Endothelial cell of umbilical vein (primary cell): Measurements from ENCODE around the gene STPG3. TPM values are rescaled to one million over a fixed set of nuclear protein-coding genes. Genes with fewer than 3 reads are reported as not detected.

Source experiments
- BruUV-seq: library from RNA; stranded (reverse); fragments of 400-500 nt; replicated peaks from 2 replicates; lab custom pipeline; 2021; lab: Mats Ljungman, UMichigan
- CTCF ChIA-PET: fragments of 300-600, 350-600 bp; sonication (Branson Sonifier 250); formaldehyde crosslinking; loops from one replicate; lab custom pipeline; 2021; ENCODE audit warnings: antibody characterized with exemption, inconsistent platforms; lab: Charles Lee
- POLR2A ChIA-PET: fragments of 300-600, 350-600 bp; sonication (Branson Sonifier 250); formaldehyde crosslinking; loops from one replicate; lab custom pipeline; 2021; ENCODE audit warnings: antibody characterized with exemption, inconsistent platforms; lab: Charles Lee
- DNase-seq: peaks from one replicate; pipeline ENCODE4 v3.0.0-alpha.2; 2011; ENCODE audit warnings: low read depth, low spot score
- FAIRE-seq: peaks from 2 replicates; lab custom pipeline; 2011; peaks lifted over from hg19 to GRCh38; lab: Jason Lieb, UNC
- H2AFZ ChIP-seq: 2 replicates; pipeline ENCODE4 v1.6.0; 2012; ENCODE audit warnings: low read depth, low read length, control low read depth, inconsistent platforms
- H3K27ac ChIP-seq: 2 replicates; pipeline ENCODE4 v1.5.1; 2011; ENCODE audit warnings: low read depth, mild to moderate bottlenecking, control low read depth, low read length, moderate library complexity; ENCODE audit not compliant: insufficient read depth
- H3K27me3 ChIP-seq, 2 experiments: 2 replicates each; pipeline versions ENCODE4 v1.6.0 to v1.6.1; 2011; ENCODE audit warnings: low read length in 2 of 2, mixed read lengths in 1 of 2; ENCODE audit not compliant: control insufficient read depth in 2 of 2, insufficient read depth in 2 of 2
- H3K36me3 ChIP-seq, 2 experiments: 2 replicates in 1 of 2; 3 replicates in 1 of 2; pipeline ENCODE4 v1.5.1; 2011; ENCODE audit warnings: low read length in 2 of 2, mild to moderate bottlenecking in 1 of 2, moderate library complexity in 1 of 2; ENCODE audit not compliant: control insufficient read depth in 2 of 2, insufficient read depth in 2 of 2; ENCODE audit errors: extremely low read depth in 1 of 2
- H3K4me1 ChIP-seq: 3 replicates; pipeline ENCODE4 v1.5.1; 2011; ENCODE audit warnings: mild to moderate bottlenecking, low read length; ENCODE audit not compliant: control insufficient read depth, insufficient read depth; ENCODE audit errors: extremely low read depth
- H3K4me2 ChIP-seq: 2 replicates; pipeline ENCODE4 v1.6.1; 2011; ENCODE audit warnings: low read length, control low read depth, mixed read lengths; ENCODE audit not compliant: insufficient read depth
- H3K4me3 ChIP-seq, 3 experiments: fragments of 200-600 bp in 1 of 3; sonication (generic), shearing (Covaris generic) in 1 of 3; replicated peaks in 1 of 3; 2 replicates each; pipeline ENCODE4 v1.5.1; 2011 to 2016; ENCODE audit warnings: control low read depth in 3 of 3, low read length in 3 of 3, mild to moderate bottlenecking in 2 of 3, inconsistent platforms in 1 of 3, low read depth in 1 of 3, moderate library complexity in 1 of 3; ENCODE audit not compliant: insufficient read depth in 1 of 3
- H3K79me2 ChIP-seq: 2 replicates; pipeline ENCODE4 v1.6.0; 2012; ENCODE audit warnings: low read length, inconsistent platforms; ENCODE audit not compliant: control insufficient read depth, insufficient read depth
- H3K9ac ChIP-seq: replicated peaks from 2 replicates; pipeline ENCODE3; 2011; ENCODE audit warnings: low read length, control low read depth; ENCODE audit not compliant: insufficient read depth; ENCODE audit errors: extremely low read depth
- H3K9me1 ChIP-seq: replicated peaks from 3 replicates; pipeline ENCODE4 v1.6.0; 2011; ENCODE audit warnings: mild to moderate bottlenecking, low read length; ENCODE audit not compliant: control insufficient read depth, insufficient read depth; ENCODE audit errors: extremely low read depth
- H3K9me3 ChIP-seq: replicated peaks from 2 replicates; pipeline ENCODE4 v1.5.1; 2012; ENCODE audit warnings: low read length, inconsistent platforms; ENCODE audit not compliant: control insufficient read depth, insufficient read depth
- H4K20me1 ChIP-seq: replicated peaks from 2 replicates; pipeline ENCODE3; 2011; ENCODE audit warnings: mild to moderate bottlenecking, low read length; ENCODE audit not compliant: control insufficient read depth, insufficient read depth; ENCODE audit errors: extremely low read depth
- CTCF ChIP-seq, 2 donors: IDR thresholded peaks; 1 replicate in 1 of 2; 2 replicates in 1 of 2; pipeline ENCODE4 v1.5.1; 2011; ENCODE audit warnings: low read length in 2 of 2, mild to moderate bottlenecking in 2 of 2, moderate library complexity in 2 of 2, control low read depth in 1 of 2, inconsistent platforms in 1 of 2, low read depth in 1 of 2; ENCODE audit not compliant: insufficient read depth in 1 of 2; ENCODE audit errors: extremely low read depth in 1 of 2
- EZH2 ChIP-seq: IDR thresholded peaks from 2 replicates; pipeline ENCODE4 v1.6.1; 2012; ENCODE audit warnings: borderline replicate concordance, low read depth, mild to moderate bottlenecking, moderate library complexity, low read length, inconsistent platforms; ENCODE audit not compliant: severe bottlenecking
- FOS ChIP-seq: IDR thresholded peaks from 2 replicates; pipeline ENCODE4 v1.6.1; 2011; ENCODE audit warnings: mild to moderate bottlenecking, low read length, moderate library complexity, borderline replicate concordance; ENCODE audit not compliant: insufficient read depth
- GATA2 ChIP-seq: IDR thresholded peaks from 2 replicates; pipeline ENCODE4 v1.7.0; 2011; ENCODE audit warnings: low read depth, mild to moderate bottlenecking, moderate library complexity, mixed read lengths, low read length; ENCODE audit not compliant: insufficient read length, insufficient read depth
- JUN ChIP-seq: IDR thresholded peaks from 2 replicates; pipeline ENCODE4 v1.6.1; 2011; ENCODE audit warnings: borderline replicate concordance, low read depth; ENCODE audit not compliant: insufficient read length, insufficient read depth
- MAX ChIP-seq: IDR thresholded peaks from 2 replicates; pipeline ENCODE4 v1.6.1; 2011; ENCODE audit not compliant: insufficient read depth, insufficient read length
- MYC ChIP-seq: IDR thresholded peaks from one replicate; pipeline ENCODE4 v1.6.1; 2011; ENCODE audit warnings: mild to moderate bottlenecking, low read depth, low read length
- POLR2A ChIP-seq: IDR thresholded peaks from 2 replicates; pipeline ENCODE4 v1.6.1; 2012; ENCODE audit warnings: low read depth, mild to moderate bottlenecking, control low read depth, low read length
- POLR2AphosphoS5 ChIP-seq: IDR thresholded peaks from 2 replicates; pipeline ENCODE4 v1.6.1; 2012; ENCODE audit warnings: low read depth, mild to moderate bottlenecking, control low read depth, low read length, moderate library complexity; ENCODE audit not compliant: insufficient read depth
- dilution Hi-C: fragments of 300-500 bp; cut with MboI; formaldehyde crosslinking; loops from one replicate; pipeline ENCODE4 v1.15.0; 2019; ENCODE audit warnings: low sequenced_read_pairs; ENCODE audit not compliant: extremely low pct_ligation_motif_present
- intact Hi-C: fragments of 100-400 bp; cut with micrococcal nuclease; formaldehyde crosslinking; loops from one replicate; pipeline ENCODE4 v1.10.0; 2022
- polyA plus RNA-seq, 4 experiments: library from polyadenylated mRNA; depleted of rRNA in 3 of 4; stranded (reverse) in 3 of 4; unstranded in 1 of 4; fragments of >200 nt; gene quantifications; 2 replicates each; pipeline versions ENCODE4 v1.2.1 to v1.2.3, GENCODE V29; 2011 to 2012; ENCODE audit warnings: missing spikeins in 1 of 4
- total RNA-seq: library from RNA; stranded (reverse); gene quantifications from 2 replicates; pipeline ENCODE4 v1.2.3, GENCODE V29; 2021

The STPG3 gene
- total and polyA plus RNA-seq, 2 donors (not counting 3 experiments of a cell fraction or from before 2014, with no cell fraction given): not detected

DNA sequence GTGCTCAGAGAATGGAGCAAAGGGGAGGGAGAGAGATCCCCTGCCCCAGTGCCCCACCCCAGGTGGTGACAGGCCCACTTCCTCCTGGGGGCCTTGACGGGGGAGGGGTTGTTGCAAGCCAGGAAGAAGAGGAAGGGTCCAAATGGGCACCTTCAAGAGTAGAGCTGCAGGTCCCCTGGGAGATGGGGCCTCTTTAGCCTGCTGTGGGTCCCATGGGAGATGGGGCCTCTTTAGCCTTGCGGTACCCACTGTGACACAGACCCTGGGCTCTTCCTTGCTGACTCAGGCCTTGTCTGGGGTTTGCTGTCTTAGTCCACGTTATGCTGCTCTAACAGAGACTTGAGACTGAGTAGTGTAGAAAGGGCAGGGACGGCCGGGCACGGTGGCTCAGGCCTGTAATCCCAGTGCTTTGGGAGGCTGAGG, 16.9 kb downstream of the STPG3 start:
- Histone ChIP-seq H4K20me1 (no peaks in the 10 kb centered on the region), H3K27me3 (no peaks in the 10 kb centered on the region), H2AFZ (no peak overlapping the region), H3K4me3 (no peak overlapping the region), H3K4me1 (peaks cover 22% of the 10 kb centered on the region), H3K27ac (peak overlapping the region; percentile 47), H3K36me3 (peaks cover 0 to 40% of the 10 kb centered on the region in 2 experiments), H3K9me3 (no peaks in the 10 kb centered on the region), H3K9ac (no peak overlapping the region), H3K4me2 (peak overlapping the region; percentile 1), H3K9me1 (no peaks in the 10 kb centered on the region), H3K79me2 (no peaks in the 10 kb centered on the region)
- no peak for DNase-seq
- ChIA-PET POLR2A (no interaction called here), CTCF (no interaction called here)
- dilution Hi-C loops (no loop called here), intact Hi-C loops (loop anchor here (2.0 kb wide), 2 partner anchors 13 to 67 kb away; partner anchors contain the start of genes NELFB and TPRN)
- no peak for FAIRE-seq
- TF ChIP-seq CTCF (IDR thresholded peaks at IDR 0.05; ENCODE audit: extremely low read depth in 1 of 2, insufficient read depth in 1 of 2, low read depth in 1 of 2, low read length in 2 of 2) (no peak), FOS (no peak), MYC (no peak), JUN (no peak), MAX (no peak), EZH2 (no peak), POLR2AphosphoS5 (no peak), GATA2 (no peak), POLR2A (no peak)
- no TSS peak for BruUV-seq
